CD4-positive, alpha-beta memory T cell (primary cell): ENCODE data around the gene COQ10A. TPM values are rescaled to one million over a fixed set of nuclear protein-coding genes. Genes with fewer than 3 reads are reported as not detected.

ENCODE experiments used
- CTCF ChIA-PET: fragments of 350-600 bp; sonication (Branson Sonifier 250); formaldehyde crosslinking; loops from one replicate; lab custom pipeline; 2021; ENCODE audit warnings: inconsistent platforms; ENCODE audit not compliant: partially characterized antibody; lab: Charles Lee
- POLR2A ChIA-PET: fragments of 350-600 bp; sonication (Branson Sonifier 250); formaldehyde crosslinking; loops from one replicate; lab custom pipeline; 2021; ENCODE audit not compliant: partially characterized antibody; lab: Charles Lee
- DNase-seq, 5 donors: peaks; one replicate each; pipeline versions ENCODE4 v3.0.0 to v3.0.0-alpha.2; 2020 to 2022; ENCODE audit warnings: mixed read lengths in 1 of 5
- H3K27ac ChIP-seq: one replicate; pipeline ENCODE4 v1.7.0; 2013; ENCODE audit warnings: low read depth, low read length
- H3K27me3 ChIP-seq: 2 replicates; pipeline ENCODE4 v1.7.0; 2013; ENCODE audit warnings: mild to moderate bottlenecking, low read length, moderate library complexity; ENCODE audit not compliant: insufficient read depth
- H3K36me3 ChIP-seq: 2 replicates; pipeline ENCODE4 v1.7.0; 2013; ENCODE audit warnings: mild to moderate bottlenecking, low read length, moderate library complexity; ENCODE audit not compliant: insufficient read depth
- H3K4me1 ChIP-seq: 2 replicates; pipeline ENCODE4 v1.7.0; 2013; ENCODE audit warnings: mild to moderate bottlenecking, low read length, moderate library complexity; ENCODE audit not compliant: insufficient read depth
- H3K4me3 ChIP-seq, 2 donors: one replicate each; pipeline ENCODE4 v1.7.0; 2013; ENCODE audit warnings: low read length in 2 of 2, mild to moderate bottlenecking in 1 of 2
- H3K9me3 ChIP-seq, 2 donors: one replicate each; pipeline ENCODE4 v1.7.0; 2013; ENCODE audit warnings: low read length in 2 of 2, control low read depth in 1 of 2; ENCODE audit not compliant: control insufficient read depth in 1 of 2
- H3K27ac Mint-ChIP-seq, 7 donors: one replicate each; pipeline ENCODE4 v1.8.0; 2020 to 2021; ENCODE audit warnings: mixed read lengths in 7 of 7, mild to moderate bottlenecking in 6 of 7, inconsistent platforms in 3 of 7, moderate library complexity in 3 of 7
- H3K27me3 Mint-ChIP-seq, 2 donors: one replicate each; pipeline ENCODE4 v1.8.0; 2020 to 2021; ENCODE audit warnings: mixed read lengths in 2 of 2
- H3K36me3 Mint-ChIP-seq, 2 donors: one replicate each; pipeline ENCODE4 v1.8.0; 2020 to 2021; ENCODE audit warnings: mixed read lengths in 2 of 2, inconsistent platforms in 1 of 2, mild to moderate bottlenecking in 1 of 2
- H3K4me1 Mint-ChIP-seq, 4 donors: one replicate each; pipeline ENCODE4 v1.8.0; 2020 to 2021; ENCODE audit warnings: mixed read lengths in 4 of 4, mild to moderate bottlenecking in 1 of 4
- H3K4me3 Mint-ChIP-seq, 8 donors: one replicate each; pipeline ENCODE4 v1.8.0; 2020 to 2021; ENCODE audit warnings: mixed read lengths in 8 of 8, mild to moderate bottlenecking in 7 of 8, moderate library complexity in 6 of 8, inconsistent platforms in 3 of 8
- H3K9me3 Mint-ChIP-seq, 8 donors: one replicate each; pipeline ENCODE4 v1.8.0; 2020 to 2021; ENCODE audit warnings: mixed read lengths in 8 of 8, mild to moderate bottlenecking in 5 of 8, inconsistent platforms in 3 of 8, moderate library complexity in 1 of 8
- intact Hi-C: fragments of 100-400 bp; cut with micrococcal nuclease; formaldehyde crosslinking; loops from one replicate; pipeline ENCODE4 v1.15.1; 2023
- polyA plus RNA-seq, 2 donors: library from polyadenylated mRNA; unstranded; fragments of 300-500 nt; fragmentation: Illumina TruSeq; gene quantifications; one replicate each; pipeline ENCODE4 v1.2.3, GENCODE V29; 2021
- total RNA-seq, 2 experiments: library from RNA; stranded (reverse); gene quantifications; one replicate each; pipeline ENCODE4 v1.2.3, GENCODE V29; 2021

The COQ10A gene
- total and polyA plus RNA-seq, 4 experiments from 2014 or later = 8.7 to 38.6 (median 23.5) TPM

DNA sequence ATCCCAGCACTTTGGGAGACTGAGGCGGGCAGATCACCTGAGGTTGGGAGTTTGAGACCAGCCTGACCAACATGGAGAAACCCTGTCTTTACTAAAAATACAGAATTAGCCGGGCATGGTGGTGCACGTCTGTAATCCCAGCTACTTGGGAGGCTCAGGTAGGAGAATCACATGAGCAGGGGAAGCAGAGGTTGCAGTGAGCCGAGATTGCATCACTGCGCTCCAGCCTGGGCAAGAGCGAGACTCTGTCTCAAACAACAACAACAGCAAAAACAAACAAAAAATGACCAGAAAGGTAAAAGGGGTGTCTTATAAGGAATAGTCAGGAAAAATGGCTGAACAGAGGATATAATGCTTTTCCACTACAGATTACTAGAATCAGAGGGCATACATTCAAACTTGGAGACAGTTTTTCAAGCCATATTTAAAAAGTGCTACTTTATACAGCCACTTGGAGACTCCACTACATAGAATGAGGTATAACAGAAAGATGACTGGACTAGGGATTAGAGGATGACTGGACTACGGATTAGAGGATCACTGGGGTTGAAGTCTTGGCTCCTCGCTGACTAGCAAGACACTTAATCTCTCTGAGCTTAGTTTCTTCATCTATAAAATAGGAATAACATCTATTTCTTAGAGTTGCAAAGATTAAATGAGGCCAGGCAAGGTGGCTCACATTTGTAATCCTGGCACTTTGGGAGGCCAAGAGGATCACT, 38.3 kb downstream of the COQ10A start:
- no peak for DNase-seq
- H3K4me3 Mint-ChIP-seq = no peak overlapping the region
- no peak overlapping the region for H3K4me3 ChIP-seq
- no peaks in the 10 kb centered on the region for H3K9me3 ChIP-seq
- H3K4me1 Mint-ChIP-seq = peaks cover 12 to 26% (median 18%) of the 10 kb centered on the region in 4 donors
- no peaks in the 10 kb centered on the region for H3K27me3 Mint-ChIP-seq
- H3K9me3 Mint-ChIP-seq = no peaks in the 10 kb centered on the region
- peaks cover 7 to 24% of the 10 kb centered on the region in 2 donors for H3K36me3 Mint-ChIP-seq
- peaks cover 20% of the 10 kb centered on the region for H3K4me1 ChIP-seq
- no peak overlapping the region for H3K27ac ChIP-seq
- peak overlapping the region in 3 of 7 donors; percentile 30 to 73 (median 54) for H3K27ac Mint-ChIP-seq
- intact Hi-C loops = no loop called here
- ChIA-PET POLR2A (no interaction called here), CTCF (interaction anchor here (1.2 to 1.7 kb wide), 2 partner anchors 29 to 159 kb away, joined by 3 to 4 read pairs; no protein-coding TSS in a partner anchor)
- H3K27me3 ChIP-seq = no peaks in the 10 kb centered on the region
- peaks cover 7% of the 10 kb centered on the region for H3K36me3 ChIP-seq

- H3K36me3 ChIP-seq = peaks cover 10% of the 10 kb centered on the region
- no peak overlapping the region for H3K27ac ChIP-seq
- no peaks in the 10 kb centered on the region for H3K4me1 ChIP-seq
- no peaks in the 10 kb centered on the region for H3K9me3 ChIP-seq
- Mint-ChIP-seq H3K4me1 (peaks cover under 1 to 2% (median under 1%) of the 10 kb centered on the region in 4 donors), H3K36me3 (peaks cover 14 to 33% of the 10 kb centered on the region in 2 donors), H3K9me3 (no peaks in the 10 kb centered on the region), H3K27me3 (no peaks in the 10 kb centered on the region), H3K27ac (no peak overlapping the region), H3K4me3 (no peak overlapping the region)
- H3K27me3 ChIP-seq = no peaks in the 10 kb centered on the region
- CTCF ChIA-PET = interaction anchor here (1.7 to 4.5 kb wide), 2 partner anchors 31 to 156 kb away, joined by 7 to 18 read pairs; partner anchors contain the start of gene IL23A
- H3K4me3 ChIP-seq = no peak overlapping the region
- POLR2A ChIA-PET = interaction anchor here (0.5 to 2.1 kb wide), 3 partner anchors 8 to 190 kb away, joined by 3 to 6 read pairs (median 3); partner anchors contain the start of gene CNPY2
- intact Hi-C loops = no loop called here
- DNase-seq = no peak
Measured at GRCh38 chr12:56307221-56307965, 40.7 kb downstream of the COQ10A start.

GRCh38 chr12:56308714-56309113, 42.0 kb downstream of the COQ10A start:
- no peak overlapping the region for H3K4me3 ChIP-seq
- Mint-ChIP-seq H3K36me3 (peaks cover 14 to 32% of the 10 kb centered on the region in 2 donors), H3K27me3 (no peaks in the 10 kb centered on the region), H3K9me3 (no peaks in the 10 kb centered on the region), H3K27ac (peak overlapping the region in 1 of 7 donors; percentile 60), H3K4me3 (no peak overlapping the region), H3K4me1 (no peaks in the 10 kb centered on the region)
- H3K4me1 ChIP-seq = no peaks in the 10 kb centered on the region
- H3K36me3 ChIP-seq = peaks cover 10% of the 10 kb centered on the region
- ChIA-PET CTCF (interaction anchor here (0.6 to 4.5 kb wide), 4 partner anchors 23 to 999 kb away, joined by 3 to 18 read pairs (median 6); partner anchors contain the start of gene IL23A), POLR2A (interaction anchor here (2.1 kb wide), 1 partner anchor 9 kb away, joined by 6 read pairs; no protein-coding TSS in a partner anchor)
- intact Hi-C loops = no loop called here
- H3K27ac ChIP-seq = no peak overlapping the region
- H3K27me3 ChIP-seq = no peaks in the 10 kb centered on the region
- no peaks in the 10 kb centered on the region for H3K9me3 ChIP-seq
- no peak for DNase-seq

DNA sequence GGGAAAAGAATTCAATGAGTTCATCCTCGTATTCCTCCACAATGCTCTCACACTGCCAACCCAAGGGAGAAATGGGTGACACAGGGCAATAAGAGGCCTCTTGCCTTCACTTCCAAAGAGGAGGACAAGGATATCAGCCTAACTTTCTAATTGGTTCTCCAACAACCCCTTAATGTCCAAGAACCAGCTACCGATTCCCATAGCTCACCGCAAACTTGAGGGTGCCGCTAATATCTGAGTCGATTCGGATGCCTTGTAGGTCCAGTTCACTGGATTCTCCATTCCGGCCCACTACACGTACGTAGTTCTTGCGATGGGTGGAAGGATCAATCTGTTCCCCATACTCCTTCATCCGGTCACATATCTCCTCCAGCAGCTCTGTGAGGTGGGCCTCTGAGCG, 44.3 kb downstream of the COQ10A start:
- CTCF ChIA-PET = interaction anchor here (0.7 to 4.5 kb wide), 6 partner anchors 13 to 192 kb away, joined by 3 to 18 read pairs (median 4); partner anchors contain the start of genes ANKRD52 and ZC3H10

DNA sequence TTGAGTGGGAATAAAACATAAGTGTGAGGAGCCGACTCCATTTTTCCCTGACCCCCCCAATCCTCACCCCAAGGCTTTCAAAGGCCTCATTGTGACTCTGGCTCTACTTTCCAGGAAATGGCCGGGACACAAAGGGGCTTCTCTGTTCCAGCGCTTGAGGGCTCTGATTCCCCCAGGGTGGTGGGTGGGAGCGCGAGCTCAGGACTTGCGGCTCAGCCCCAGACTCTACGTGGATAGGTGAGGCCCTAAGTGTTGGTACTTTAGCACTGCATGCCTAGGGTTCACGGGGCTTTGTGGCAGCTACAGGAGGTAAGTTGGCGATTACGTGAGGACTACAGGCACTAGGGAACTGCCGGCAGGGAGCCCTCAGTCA, 48.5 kb downstream of the COQ10A start:
- ChIA-PET POLR2A (interaction anchor here (0.6 to 4.4 kb wide), 32 partner anchors 8 to 796 kb away, joined by 3 to 109 read pairs (median 5); partner anchors contain the start of genes ANKRD52, COQ10A, DNAJC14 and ESYT1), CTCF (interaction anchor here (0.7 to 4.4 kb wide), 9 partner anchors 17 to 195 kb away, joined by 3 to 37 read pairs (median 6); partner anchors contain the start of genes IL23A, SMARCC2 and STAT2)
- peak overlapping the region; percentile 95 for H3K27ac ChIP-seq
- Mint-ChIP-seq H3K27ac (peak overlapping the region; percentile 98 to 100 (median 99)), H3K27me3 (no peaks in the 10 kb centered on the region), H3K9me3 (no peaks in the 10 kb centered on the region), H3K4me3 (peak overlapping the region; percentile 97 to 100 (median 98)), H3K36me3 (peaks cover 15 to 35% of the 10 kb centered on the region in 2 donors), H3K4me1 (peaks cover 1 to 25% (median 13%) of the 10 kb centered on the region in 4 donors)
- H3K4me1 ChIP-seq = peaks cover 18% of the 10 kb centered on the region
- DNase-seq = peak in 1 of 5 donors; percentile 5
- H3K36me3 ChIP-seq = peaks cover 9% of the 10 kb centered on the region
- H3K27me3 ChIP-seq = no peaks in the 10 kb centered on the region
- H3K9me3 ChIP-seq = no peaks in the 10 kb centered on the region
- intact Hi-C loops = no loop called here
- H3K4me3 ChIP-seq = peak overlapping the region; percentile 99 to 100

More for the DNA sequence above, 44.3 kb downstream of the COQ10A start:
- H3K4me1 ChIP-seq = peaks cover 13% of the 10 kb centered on the region
- H3K4me3 ChIP-seq = no peak overlapping the region
- no peak for DNase-seq
- no peak overlapping the region for H3K4me3 Mint-ChIP-seq
- H3K27me3 ChIP-seq = no peaks in the 10 kb centered on the region
- no peaks in the 10 kb centered on the region for H3K27me3 Mint-ChIP-seq
- H3K36me3 ChIP-seq = peaks cover 10% of the 10 kb centered on the region
- peaks cover 11 to 36% of the 10 kb centered on the region in 2 donors for H3K36me3 Mint-ChIP-seq
- H3K27ac Mint-ChIP-seq = peak overlapping the region in 2 of 7 donors; percentile 37 to 72
- POLR2A ChIA-PET = interaction anchor here (1.2 to 1.6 kb wide), 2 partner anchors 11 to 22 kb away, joined by 3 to 4 read pairs; partner anchors contain the start of gene PAN2
- intact Hi-C loops = no loop called here
- H3K4me1 Mint-ChIP-seq = peaks cover 1 to 19% (median 11%) of the 10 kb centered on the region in 4 donors
- H3K9me3 Mint-ChIP-seq = no peaks in the 10 kb centered on the region
- H3K9me3 ChIP-seq = no peaks in the 10 kb centered on the region
- H3K27ac ChIP-seq = no peak overlapping the region

DNA sequence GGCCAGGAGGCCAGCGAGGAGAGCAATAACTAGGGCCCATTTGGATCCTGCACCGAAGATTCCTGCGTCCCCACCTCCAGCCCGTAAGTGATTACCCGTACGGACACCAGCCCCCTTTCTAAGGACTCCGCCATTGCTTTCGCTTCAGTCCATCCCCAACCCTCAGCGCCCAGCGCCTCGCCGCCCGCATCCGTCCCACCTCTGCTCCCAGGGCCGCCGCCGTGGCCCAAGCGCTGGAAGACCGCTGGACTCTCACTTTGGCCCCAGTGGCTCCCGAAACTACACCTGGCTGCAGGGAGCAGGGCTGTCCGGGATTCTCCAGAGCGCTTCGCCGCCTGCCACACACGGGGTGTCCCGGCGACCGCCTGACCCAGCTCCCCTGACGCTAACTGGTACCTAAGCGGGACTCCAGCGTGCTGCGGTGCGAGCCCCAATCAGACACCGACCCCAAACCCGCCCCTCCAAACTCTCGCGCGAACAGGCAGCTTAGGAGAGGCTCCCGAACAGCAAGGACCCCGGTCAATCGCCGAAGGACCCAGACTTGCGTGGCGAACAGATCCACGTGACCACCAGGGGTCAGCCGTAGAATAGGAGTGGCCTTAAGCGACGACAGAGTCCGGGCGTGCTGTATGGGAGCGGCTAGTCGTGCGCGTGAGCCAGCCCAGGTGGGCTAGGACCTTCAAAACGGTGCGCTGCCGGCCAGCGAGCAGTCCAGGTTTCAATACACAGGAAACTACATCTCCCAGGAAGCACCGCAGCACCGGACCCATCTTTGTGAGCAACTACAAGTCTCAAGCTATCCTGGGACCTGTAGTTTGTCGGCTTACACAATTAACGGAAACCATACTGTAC, 49.1 kb downstream of the COQ10A start, which contains the start of gene CNPY2:
TSS of gene CNPY2 (minus strand) at position 367 of the 852 bp plus-strand sequence. CDS start 771 bp downstream, outside the sequence.
- DNase-seq = peak; percentile 93 to 97 (median 95)
- intact Hi-C loops = loop anchor here (1.0 to 2.0 kb wide), 8 partner anchors 16 to 197 kb away; partner anchors contain the start of genes CS, IL23A, PAN2 and SPRYD4
- H3K4me1 Mint-ChIP-seq = peaks cover 1 to 25% (median 13%) of the 10 kb centered on the region in 4 donors
- no peaks in the 10 kb centered on the region for H3K9me3 Mint-ChIP-seq
- H3K27ac Mint-ChIP-seq = peak within 1 kb of the TSS; percentile 98 to 100 (median 99)
- H3K4me3 Mint-ChIP-seq = peak within 1 kb of the TSS; percentile 97 to 100 (median 98)
- H3K27me3 Mint-ChIP-seq = no peaks in the 10 kb centered on the region
- Histone ChIP-seq H3K36me3 (peaks cover 9% of the 10 kb centered on the region), H3K27ac (peak within 1 kb of the TSS; percentile 95), H3K9me3 (no peaks in the 10 kb centered on the region), H3K4me3 (peak within 1 kb of the TSS; percentile 99 to 100), H3K27me3 (no peaks in the 10 kb centered on the region), H3K4me1 (peaks cover 18% of the 10 kb centered on the region)
- ChIA-PET POLR2A (interaction anchor here (0.6 to 4.4 kb wide), 36 partner anchors 9 to 796 kb away, joined by 3 to 109 read pairs (median 5); partner anchors contain the start of genes ANKRD52, BLOC1S1, COQ10A and DGKA), CTCF (interaction anchor here (0.7 to 4.4 kb wide), 18 partner anchors 12 to 321 kb away, joined by 3 to 37 read pairs (median 4); partner anchors contain the start of genes IL23A, PAN2, SMARCC2 and SPRYD4)
- H3K36me3 Mint-ChIP-seq = peaks cover 10 to 30% of the 10 kb centered on the region in 2 donors
